HEK293 (cell line): Measurements from ENCODE around the gene CEP350.

Experiments
- CTCF ChIA-PET: fragments of 350-600 bp; formaldehyde crosslinking; extraction: SDS; loops from one replicate; lab custom pipeline; 2021; ENCODE audit warnings: antibody characterized with exemption; lab: Yijun Ruan, JAX
- POLR2A ChIA-PET: fragments of 300-600 bp; formaldehyde crosslinking; extraction: SDS; loops from one replicate; lab custom pipeline; 2020; ENCODE audit warnings: antibody characterized with exemption, inconsistent platforms; lab: Yijun Ruan, JAX
- H3K27ac ChIP-seq: fragments of 200-500 bp; sonication (Bioruptor generic); 2 replicates; pipeline ENCODE4 v1.5.1; 2014; ENCODE audit warnings: low read depth, low read length, control low read depth, inconsistent platforms; ENCODE audit errors: extremely low read depth
- H3K36me3 ChIP-seq, 2 experiments: fragments of 200-500 bp in 1 of 2; sonication (Bioruptor generic) in 1 of 2; 1 replicate in 1 of 2; 2 replicates in 1 of 2; pipeline ENCODE4 v1.5.1; 2014 to 2017; ENCODE audit warnings: inconsistent platforms in 2 of 2, low read length in 2 of 2; ENCODE audit not compliant: control insufficient read depth in 2 of 2, insufficient read depth in 1 of 2
- H3K4me1 ChIP-seq: fragments of 200-500 bp; sonication (Bioruptor generic); 2 replicates; pipeline ENCODE4 v1.5.1; 2014; ENCODE audit warnings: mild to moderate bottlenecking, low read length, inconsistent platforms; ENCODE audit not compliant: control insufficient read depth, insufficient read depth
- H3K4me3 ChIP-seq: 2 replicates; pipeline ENCODE4 v1.5.1; 2011; ENCODE audit warnings: low read depth, mild to moderate bottlenecking, control low read depth, low read length, moderate library complexity
- H3K9me3 ChIP-seq: fragments of 200-500 bp; sonication (Bioruptor generic); 2 replicates; pipeline ENCODE4 v1.5.1; 2014; ENCODE audit warnings: low read depth, low read length, inconsistent platforms; ENCODE audit not compliant: control insufficient read depth, insufficient read depth
- BCL11A ChIP-seq: fragments of 450-650 bp; formaldehyde crosslinking; IDR thresholded peaks from 2 replicates; pipeline ENCODE4 v1.5.1; 2016; ENCODE audit warnings: low read depth, missing biosample characterization, missing genetic modification characterization
- FEZF1 ChIP-seq: fragments of 450-650 bp; formaldehyde crosslinking; IDR thresholded peaks from 2 replicates; pipeline ENCODE4 v1.5.1; 2016; ENCODE audit warnings: missing biosample characterization, missing genetic modification characterization
- MEIS1 ChIP-seq: sonication (generic); formaldehyde crosslinking; IDR thresholded peaks from 2 replicates; pipeline ENCODE4 v1.8.1; 2022; ENCODE audit warnings: missing genetic modification reagents, mild to moderate bottlenecking, borderline replicate concordance
- MZF1 ChIP-seq: fragments of 450-650 bp; formaldehyde crosslinking; IDR thresholded peaks from 2 replicates; pipeline ENCODE4 v1.5.1; 2017; ENCODE audit warnings: missing biosample characterization, missing genetic modification characterization, borderline replicate concordance
- TRIM28 ChIP-seq: IDR thresholded peaks from 2 replicates; pipeline ENCODE4 v1.6.1; 2011; ENCODE audit warnings: low read length, control low read depth, borderline replicate concordance
- ZBTB48 ChIP-seq: fragments of 450-650 bp; formaldehyde crosslinking; IDR thresholded peaks from 2 replicates; pipeline ENCODE4 v1.5.1; 2016; ENCODE audit warnings: missing biosample characterization, missing genetic modification characterization
- ZBTB7A ChIP-seq: fragments of 450-650 bp; formaldehyde crosslinking; IDR thresholded peaks from 2 replicates; pipeline ENCODE4 v1.5.1; 2016; ENCODE audit warnings: low read depth, missing biosample characterization, missing genetic modification characterization
- ZNF138 ChIP-seq: fragments of 450-650 bp; formaldehyde crosslinking; IDR thresholded peaks from 2 replicates; pipeline ENCODE4 v1.5.1; 2016; ENCODE audit warnings: missing biosample characterization, missing genetic modification characterization, borderline replicate concordance
- ZNF155 ChIP-seq: fragments of 450-650 bp; formaldehyde crosslinking; IDR thresholded peaks from 2 replicates; pipeline ENCODE4 v1.5.1; 2016; ENCODE audit warnings: missing biosample characterization, missing genetic modification characterization
- ZNF175 ChIP-seq: fragments of 450-650 bp; formaldehyde crosslinking; IDR thresholded peaks from 2 replicates; pipeline ENCODE4 v1.5.1; 2016; ENCODE audit warnings: missing biosample characterization, missing genetic modification characterization
- ZNF211 ChIP-seq: fragments of 450-650 bp; formaldehyde crosslinking; IDR thresholded peaks from 2 replicates; pipeline ENCODE4 v1.5.1; 2016; ENCODE audit warnings: low read depth, missing biosample characterization, missing genetic modification characterization
- ZNF529 ChIP-seq: fragments of 450-650 bp; formaldehyde crosslinking; IDR thresholded peaks from 2 replicates; pipeline ENCODE4 v1.5.1; 2017; ENCODE audit warnings: missing genetic modification characterization, missing biosample characterization; ENCODE audit not compliant: insufficient replicate concordance
- ZNF560 ChIP-seq: fragments of 450-650 bp; formaldehyde crosslinking; IDR thresholded peaks from 2 replicates; pipeline ENCODE4 v1.5.1; 2017; ENCODE audit warnings: missing biosample characterization, missing genetic modification characterization, borderline replicate concordance
- ZNF660 ChIP-seq: fragments of 450-650 bp; IDR thresholded peaks from 2 replicates; pipeline ENCODE4 v1.5.1; 2018; ENCODE audit warnings: missing biosample characterization, mild to moderate bottlenecking, missing genetic modification characterization
- ZNF777 ChIP-seq: fragments of 450-650 bp; formaldehyde crosslinking; IDR thresholded peaks from 2 replicates; pipeline ENCODE4 v1.5.1; 2017; ENCODE audit warnings: missing biosample characterization, missing genetic modification characterization, borderline replicate concordance
- ZSCAN30 ChIP-seq: fragments of 450-650 bp; IDR thresholded peaks from 2 replicates; pipeline ENCODE4 v1.5.1; 2018; ENCODE audit warnings: missing biosample characterization, mild to moderate bottlenecking, missing genetic modification characterization, moderate library complexity
- TF ChIP-seq, protein P1 (sequence below): fragments of 450-650 bp; formaldehyde crosslinking; IDR thresholded peaks from 2 replicates; pipeline ENCODE4 v1.5.1; 2016; ENCODE audit warnings: missing biosample characterization, missing genetic modification characterization
- TF ChIP-seq, protein P2 (sequence below): fragments of 450-650 bp; formaldehyde crosslinking; IDR thresholded peaks from 2 replicates; pipeline ENCODE4 v1.5.1; 2016; ENCODE audit warnings: missing biosample characterization, missing genetic modification characterization
- TF ChIP-seq, protein P3 (sequence below): fragments of 450-650 bp; IDR thresholded peaks from 2 replicates; pipeline ENCODE4 v1.5.1; 2018; ENCODE audit warnings: missing biosample characterization, mild to moderate bottlenecking, missing genetic modification characterization
- TF ChIP-seq, protein P4 (sequence below): fragments of 450-650 bp; formaldehyde crosslinking; IDR thresholded peaks from 2 replicates; pipeline ENCODE4 v1.5.1; 2016; ENCODE audit warnings: missing biosample characterization, missing genetic modification characterization
- TF ChIP-seq, protein P5 (sequence below): fragments of 450-650 bp; formaldehyde crosslinking; IDR thresholded peaks from 2 replicates; pipeline ENCODE4 v1.5.1; 2016; ENCODE audit warnings: missing biosample characterization, missing genetic modification characterization
- TF ChIP-seq, protein P6 (sequence below): fragments of 450-650 bp; formaldehyde crosslinking; IDR thresholded peaks from 2 replicates; pipeline ENCODE4 v1.5.1; 2017; ENCODE audit warnings: missing biosample characterization, mild to moderate bottlenecking, missing genetic modification characterization, moderate library complexity
- TF ChIP-seq, protein P7 (sequence below): fragments of 450-650 bp; formaldehyde crosslinking; IDR thresholded peaks from 2 replicates; pipeline ENCODE4 v1.5.1; 2016; ENCODE audit warnings: missing biosample characterization, missing genetic modification characterization

The CEP350 gene

DNA sequence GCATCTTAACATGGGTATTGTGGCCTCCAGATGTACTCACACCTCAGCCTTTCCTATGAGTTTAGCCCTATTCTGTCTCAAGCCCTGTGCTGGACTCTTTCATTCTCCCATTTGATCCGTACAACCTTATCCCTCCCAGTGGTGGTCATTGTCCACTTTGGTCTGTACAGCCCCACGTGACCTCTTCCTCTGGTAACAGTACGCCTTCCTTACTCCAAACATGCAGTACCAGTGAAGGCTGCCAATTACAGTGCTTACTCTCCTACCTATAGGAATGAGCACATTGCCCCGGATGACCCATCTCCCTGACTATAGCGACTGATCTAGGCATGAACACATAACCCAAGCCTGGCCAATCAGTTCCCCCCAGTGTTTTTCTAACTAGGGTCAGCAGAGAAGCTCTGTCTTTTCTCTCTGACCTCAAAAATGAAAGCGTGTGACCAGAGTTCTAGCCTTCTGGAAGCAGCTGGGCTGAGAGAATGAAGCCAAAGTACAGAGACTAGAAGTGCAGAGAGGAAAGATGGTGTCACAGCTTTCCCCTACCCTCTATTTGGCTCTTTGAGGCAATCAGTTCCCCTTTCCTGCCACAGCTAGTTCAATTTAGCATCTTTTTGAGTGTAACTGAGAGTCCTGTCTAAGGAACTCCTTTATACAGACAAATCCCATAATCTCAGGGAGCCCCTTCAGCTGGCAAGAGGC, 190.2 kb downstream of the CEP350 start (continued):
- no peak for TF ChIP-seq ZNF138 (tag by site-specific recombination)
- TF ChIP-seq ZNF777 = no peak
- no peak for TF ChIP-seq FEZF1 (tag by site-specific recombination)
- TF ChIP-seq, protein P1, sequence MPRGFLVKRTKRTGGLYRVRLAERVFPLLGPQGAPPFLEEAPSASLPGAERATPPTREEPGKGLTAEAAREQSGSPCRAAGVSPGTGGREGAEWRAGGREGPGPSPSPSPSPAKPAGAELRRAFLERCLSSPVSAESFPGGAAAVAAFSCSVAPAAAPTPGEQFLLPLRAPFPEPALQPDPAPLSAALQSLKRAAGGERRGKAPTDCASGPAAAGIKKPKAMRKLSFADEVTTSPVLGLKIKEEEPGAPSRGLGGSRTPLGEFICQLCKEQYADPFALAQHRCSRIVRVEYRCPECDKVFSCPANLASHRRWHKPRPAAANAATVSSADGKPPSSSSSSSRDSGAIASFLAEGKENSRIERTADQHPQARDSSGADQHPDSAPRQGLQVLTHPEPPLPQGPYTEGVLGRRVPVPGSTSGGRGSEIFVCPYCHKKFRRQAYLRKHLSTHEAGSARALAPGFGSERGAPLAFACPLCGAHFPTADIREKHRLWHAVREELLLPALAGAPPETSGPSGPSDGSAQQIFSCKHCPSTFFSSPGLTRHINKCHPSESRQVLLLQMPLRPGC (tag by site-specific recombination) = no peak

DNA sequence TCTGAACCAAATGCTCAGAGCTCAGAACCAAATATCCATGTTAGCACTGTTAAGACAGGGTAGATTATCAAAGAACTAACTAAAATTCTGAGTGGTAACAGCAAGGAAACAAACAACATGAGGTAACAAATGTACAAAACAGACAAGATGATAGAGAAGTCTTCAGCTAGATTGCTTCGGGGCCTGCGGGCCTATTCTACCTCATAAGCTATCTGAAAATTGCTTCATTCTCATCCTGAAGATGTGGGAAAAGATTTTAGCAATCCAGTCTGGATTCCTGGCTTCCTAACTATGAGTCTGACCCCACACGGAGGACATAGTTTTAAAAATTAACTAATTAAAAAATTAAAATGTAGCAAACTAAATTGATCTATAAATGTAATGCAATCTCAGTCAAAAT, 190.8 kb downstream of the CEP350 start:
- Histone ChIP-seq H3K27ac (no peak overlapping the region), H3K36me3 (no peaks in the 10 kb centered on the region), H3K9me3 (no peaks in the 10 kb centered on the region), H3K4me1 (no peaks in the 10 kb centered on the region), H3K4me3 (no peak overlapping the region)
- CTCF ChIA-PET = interaction anchor here (0.9 to 1.4 kb wide), 4 partner anchors 12 to 332 kb away, joined by 3 to 5 read pairs (median 4); no protein-coding TSS in a partner anchor
- POLR2A ChIA-PET = no interaction called here
- TF ChIP-seq ZBTB48 (tag by site-specific recombination) = no peak
- no peak for TF ChIP-seq BCL11A (tag by site-specific recombination)
- no peak for TF ChIP-seq ZNF660 (tag by site-specific recombination)
- TF ChIP-seq, protein P2, sequence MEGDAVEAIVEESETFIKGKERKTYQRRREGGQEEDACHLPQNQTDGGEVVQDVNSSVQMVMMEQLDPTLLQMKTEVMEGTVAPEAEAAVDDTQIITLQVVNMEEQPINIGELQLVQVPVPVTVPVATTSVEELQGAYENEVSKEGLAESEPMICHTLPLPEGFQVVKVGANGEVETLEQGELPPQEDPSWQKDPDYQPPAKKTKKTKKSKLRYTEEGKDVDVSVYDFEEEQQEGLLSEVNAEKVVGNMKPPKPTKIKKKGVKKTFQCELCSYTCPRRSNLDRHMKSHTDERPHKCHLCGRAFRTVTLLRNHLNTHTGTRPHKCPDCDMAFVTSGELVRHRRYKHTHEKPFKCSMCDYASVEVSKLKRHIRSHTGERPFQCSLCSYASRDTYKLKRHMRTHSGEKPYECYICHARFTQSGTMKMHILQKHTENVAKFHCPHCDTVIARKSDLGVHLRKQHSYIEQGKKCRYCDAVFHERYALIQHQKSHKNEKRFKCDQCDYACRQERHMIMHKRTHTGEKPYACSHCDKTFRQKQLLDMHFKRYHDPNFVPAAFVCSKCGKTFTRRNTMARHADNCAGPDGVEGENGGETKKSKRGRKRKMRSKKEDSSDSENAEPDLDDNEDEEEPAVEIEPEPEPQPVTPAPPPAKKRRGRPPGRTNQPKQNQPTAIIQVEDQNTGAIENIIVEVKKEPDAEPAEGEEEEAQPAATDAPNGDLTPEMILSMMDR (tag by site-specific recombination) = no peak
- no peak for TF ChIP-seq ZNF529 (tag by site-specific recombination)
- no peak for TF ChIP-seq ZNF155
- TF ChIP-seq, protein P3, sequence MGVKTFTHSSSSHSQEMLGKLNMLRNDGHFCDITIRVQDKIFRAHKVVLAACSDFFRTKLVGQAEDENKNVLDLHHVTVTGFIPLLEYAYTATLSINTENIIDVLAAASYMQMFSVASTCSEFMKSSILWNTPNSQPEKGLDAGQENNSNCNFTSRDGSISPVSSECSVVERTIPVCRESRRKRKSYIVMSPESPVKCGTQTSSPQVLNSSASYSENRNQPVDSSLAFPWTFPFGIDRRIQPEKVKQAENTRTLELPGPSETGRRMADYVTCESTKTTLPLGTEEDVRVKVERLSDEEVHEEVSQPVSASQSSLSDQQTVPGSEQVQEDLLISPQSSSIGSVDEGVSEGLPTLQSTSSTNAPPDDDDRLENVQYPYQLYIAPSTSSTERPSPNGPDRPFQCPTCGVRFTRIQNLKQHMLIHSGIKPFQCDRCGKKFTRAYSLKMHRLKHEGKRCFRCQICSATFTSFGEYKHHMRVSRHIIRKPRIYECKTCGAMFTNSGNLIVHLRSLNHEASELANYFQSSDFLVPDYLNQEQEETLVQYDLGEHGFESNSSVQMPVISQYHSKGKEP (tag by site-specific recombination) = no peak
- TF ChIP-seq, protein P4, sequence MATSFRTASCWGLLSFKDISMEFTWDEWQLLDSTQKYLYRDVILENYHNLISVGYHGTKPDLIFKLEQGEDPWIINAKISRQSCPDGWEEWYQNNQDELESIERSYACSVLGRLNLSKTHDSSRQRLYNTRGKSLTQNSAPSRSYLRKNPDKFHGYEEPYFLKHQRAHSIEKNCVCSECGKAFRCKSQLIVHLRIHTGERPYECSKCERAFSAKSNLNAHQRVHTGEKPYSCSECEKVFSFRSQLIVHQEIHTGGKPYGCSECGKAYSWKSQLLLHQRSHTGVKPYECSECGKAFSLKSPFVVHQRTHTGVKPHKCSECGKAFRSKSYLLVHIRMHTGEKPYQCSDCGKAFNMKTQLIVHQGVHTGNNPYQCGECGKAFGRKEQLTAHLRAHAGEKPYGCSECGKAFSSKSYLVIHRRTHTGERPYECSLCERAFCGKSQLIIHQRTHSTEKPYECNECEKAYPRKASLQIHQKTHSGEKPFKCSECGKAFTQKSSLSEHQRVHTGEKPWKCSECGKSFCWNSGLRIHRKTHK (tag by site-specific recombination) = no peak
- TF ChIP-seq ZNF560 = no peak
- no peak for TF ChIP-seq ZNF211 (tag by site-specific recombination)
- TF ChIP-seq ZSCAN30 (tag by site-specific recombination) = no peak
- TF ChIP-seq, protein P5, sequence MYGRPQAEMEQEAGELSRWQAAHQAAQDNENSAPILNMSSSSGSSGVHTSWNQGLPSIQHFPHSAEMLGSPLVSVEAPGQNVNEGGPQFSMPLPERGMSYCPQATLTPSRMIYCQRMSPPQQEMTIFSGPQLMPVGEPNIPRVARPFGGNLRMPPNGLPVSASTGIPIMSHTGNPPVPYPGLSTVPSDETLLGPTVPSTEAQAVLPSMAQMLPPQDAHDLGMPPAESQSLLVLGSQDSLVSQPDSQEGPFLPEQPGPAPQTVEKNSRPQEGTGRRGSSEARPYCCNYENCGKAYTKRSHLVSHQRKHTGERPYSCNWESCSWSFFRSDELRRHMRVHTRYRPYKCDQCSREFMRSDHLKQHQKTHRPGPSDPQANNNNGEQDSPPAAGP = no peak
- TF ChIP-seq, protein P6, sequence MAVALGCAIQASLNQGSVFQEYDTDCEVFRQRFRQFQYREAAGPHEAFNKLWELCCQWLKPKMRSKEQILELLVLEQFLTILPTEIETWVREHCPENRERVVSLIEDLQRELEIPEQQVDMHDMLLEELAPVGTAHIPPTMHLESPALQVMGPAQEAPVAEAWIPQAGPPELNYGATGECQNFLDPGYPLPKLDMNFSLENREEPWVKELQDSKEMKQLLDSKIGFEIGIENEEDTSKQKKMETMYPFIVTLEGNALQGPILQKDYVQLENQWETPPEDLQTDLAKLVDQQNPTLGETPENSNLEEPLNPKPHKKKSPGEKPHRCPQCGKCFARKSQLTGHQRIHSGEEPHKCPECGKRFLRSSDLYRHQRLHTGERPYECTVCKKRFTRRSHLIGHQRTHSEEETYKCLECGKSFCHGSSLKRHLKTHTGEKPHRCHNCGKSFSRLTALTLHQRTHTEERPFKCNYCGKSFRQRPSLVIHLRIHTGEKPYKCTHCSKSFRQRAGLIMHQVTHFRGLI (tag by site-specific recombination) = no peak
- TF ChIP-seq MEIS1 (CRISPR knock-in tag) = no peak
- no peak for TF ChIP-seq TRIM28
- TF ChIP-seq ZNF175 (tag by site-specific recombination) = no peak
- TF ChIP-seq ZBTB7A (tag by site-specific recombination) = no peak
- TF ChIP-seq MZF1 (tag by site-specific recombination) = no peak
- TF ChIP-seq, protein P7, sequence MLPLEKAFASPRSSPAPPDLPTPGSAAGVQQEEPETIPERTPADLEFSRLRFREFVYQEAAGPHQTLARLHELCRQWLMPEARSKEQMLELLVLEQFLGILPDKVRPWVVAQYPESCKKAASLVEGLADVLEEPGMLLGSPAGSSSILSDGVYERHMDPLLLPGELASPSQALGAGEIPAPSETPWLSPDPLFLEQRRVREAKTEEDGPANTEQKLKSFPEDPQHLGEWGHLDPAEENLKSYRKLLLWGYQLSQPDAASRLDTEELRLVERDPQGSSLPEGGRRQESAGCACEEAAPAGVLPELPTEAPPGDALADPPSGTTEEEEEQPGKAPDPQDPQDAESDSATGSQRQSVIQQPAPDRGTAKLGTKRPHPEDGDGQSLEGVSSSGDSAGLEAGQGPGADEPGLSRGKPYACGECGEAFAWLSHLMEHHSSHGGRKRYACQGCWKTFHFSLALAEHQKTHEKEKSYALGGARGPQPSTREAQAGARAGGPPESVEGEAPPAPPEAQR (tag by site-specific recombination) = no peak
